ENCODE data around the gene GRB7.
"Not testable (repeated sequence)": the region's sequence is repeated elsewhere in the genome, so short reads cannot be mapped to it uniquely, and the experiment has no call there.

Gene GRB7

GRCh38 chr17:39703913-39704312 lies 33.8 kb upstream of the GRB7 start:
- peaks cover 49% of the 10 kb centered on the region for H3K4me1 Mint-ChIP-seq
- H3K27me3 Mint-ChIP-seq = peaks cover 30% of the 10 kb centered on the region
- no peak overlapping the region for H3K4me3 Mint-ChIP-seq
- no peak overlapping the region for H3K27ac Mint-ChIP-seq
- H3K36me3 Mint-ChIP-seq = peaks cover 3% of the 10 kb centered on the region
- no peaks in the 10 kb centered on the region for H3K9me3 Mint-ChIP-seq
- no peak for ATAC-seq

GRCh38 chr17:39704821-39705551 lies 32.8 kb upstream of the GRB7 start:
- H3K4me1 Mint-ChIP-seq = peaks cover 51% of the 10 kb centered on the region
- H3K36me3 Mint-ChIP-seq = no peaks in the 10 kb centered on the region
- no peak for ATAC-seq
- H3K9me3 Mint-ChIP-seq = no peaks in the 10 kb centered on the region
- no peak overlapping the region for H3K27ac Mint-ChIP-seq
- no peak overlapping the region for H3K4me3 Mint-ChIP-seq
- peaks cover 19% of the 10 kb centered on the region for H3K27me3 Mint-ChIP-seq

- H3K36me3 Mint-ChIP-seq = no peaks in the 10 kb centered on the region
- H3K9me3 Mint-ChIP-seq = no peaks in the 10 kb centered on the region
- H3K4me3 Mint-ChIP-seq = no peak overlapping the region
- H3K4me1 Mint-ChIP-seq = peaks cover 43% of the 10 kb centered on the region
- no peak overlapping the region for H3K27ac Mint-ChIP-seq
- peaks cover 11% of the 10 kb centered on the region for H3K27me3 Mint-ChIP-seq
- no peak for ATAC-seq
These were observed 31.9 kb upstream of the GRB7 start for GRCh38 chr17:39705786-39706348.

- Mint-ChIP-seq H3K9me3 (no peaks in the 10 kb centered on the region), H3K27me3 (peaks cover 5% of the 10 kb centered on the region), H3K4me3 (no peak overlapping the region), H3K36me3 (no peaks in the 10 kb centered on the region), H3K27ac (no peak overlapping the region), H3K4me1 (peaks cover 38% of the 10 kb centered on the region)
- no peak for ATAC-seq
These were observed 31.4 kb upstream of the GRB7 start for GRCh38 chr17:39706383-39706782.

- Mint-ChIP-seq H3K27ac (peak overlapping the region; percentile 20), H3K4me3 (no peak overlapping the region), H3K9me3 (no peaks in the 10 kb centered on the region), H3K4me1 (peaks cover 37% of the 10 kb centered on the region), H3K36me3 (no peaks in the 10 kb centered on the region), H3K27me3 (no peaks in the 10 kb centered on the region)
- no peak for ATAC-seq
These were observed 30.8 kb upstream of the GRB7 start for GRCh38 chr17:39706921-39707337.

GRCh38 chr17:39709319-39709997 lies 28.3 kb upstream of the GRB7 start:
- no peaks in the 10 kb centered on the region for H3K9me3 Mint-ChIP-seq
- peaks cover 25% of the 10 kb centered on the region for H3K4me1 Mint-ChIP-seq
- H3K36me3 Mint-ChIP-seq = no peaks in the 10 kb centered on the region
- no peak for ATAC-seq
- peak overlapping the region; percentile 6 for H3K27ac Mint-ChIP-seq
- no peaks in the 10 kb centered on the region for H3K27me3 Mint-ChIP-seq
- H3K4me3 Mint-ChIP-seq = no peak overlapping the region

GRCh38 chr17:39709998-39710964 lies 27.5 kb upstream of the GRB7 start:
- no peaks in the 10 kb centered on the region for H3K36me3 Mint-ChIP-seq
- peaks cover 21% of the 10 kb centered on the region for H3K4me1 Mint-ChIP-seq
- no peaks in the 10 kb centered on the region for H3K9me3 Mint-ChIP-seq
- no peaks in the 10 kb centered on the region for H3K27me3 Mint-ChIP-seq
- H3K4me3 Mint-ChIP-seq = no peak overlapping the region
- ATAC-seq = no peak
- peak overlapping the region; percentile 6 for H3K27ac Mint-ChIP-seq

- H3K4me1 Mint-ChIP-seq = peaks cover 21% of the 10 kb centered on the region
- H3K4me3 Mint-ChIP-seq, H3K36me3 Mint-ChIP-seq, H3K27ac Mint-ChIP-seq, H3K27me3 Mint-ChIP-seq, ATAC-seq, H3K9me3 Mint-ChIP-seq: not testable (repeated sequence)
These were observed 26.7 kb upstream of the GRB7 start for GRCh38 chr17:39711071-39711470.

- Mint-ChIP-seq H3K4me1 (peaks cover 17% of the 10 kb centered on the region), H3K9me3 (no peaks in the 10 kb centered on the region), H3K4me3 (no peak overlapping the region), H3K27me3 (no peaks in the 10 kb centered on the region), H3K36me3 (no peaks in the 10 kb centered on the region), H3K27ac (no peak overlapping the region)
- ATAC-seq = no peak
These were observed 25.9 kb upstream of the GRB7 start for GRCh38 chr17:39711851-39712250.

- no peak for ATAC-seq
- no peak overlapping the region for H3K27ac Mint-ChIP-seq
- H3K4me3 Mint-ChIP-seq = no peak overlapping the region
- H3K4me1 Mint-ChIP-seq = peaks cover 6% of the 10 kb centered on the region
- no peaks in the 10 kb centered on the region for H3K9me3 Mint-ChIP-seq
- H3K36me3 Mint-ChIP-seq = no peaks in the 10 kb centered on the region
- H3K27me3 Mint-ChIP-seq = no peaks in the 10 kb centered on the region
These were observed 23.5 kb upstream of the GRB7 start for GRCh38 chr17:39714234-39714633.

- no peaks in the 10 kb centered on the region for H3K27me3 Mint-ChIP-seq
- H3K36me3 Mint-ChIP-seq = no peaks in the 10 kb centered on the region
- peaks cover 6% of the 10 kb centered on the region for H3K4me1 Mint-ChIP-seq
- no peak overlapping the region for H3K4me3 Mint-ChIP-seq
- no peak for ATAC-seq
- no peaks in the 10 kb centered on the region for H3K9me3 Mint-ChIP-seq
- no peak overlapping the region for H3K27ac Mint-ChIP-seq
These were observed 22.2 kb upstream of the GRB7 start for GRCh38 chr17:39715375-39716072.

GRCh38 chr17:39716073-39716818 lies 21.5 kb upstream of the GRB7 start:
- Mint-ChIP-seq H3K4me3 (no peak overlapping the region), H3K27me3 (no peaks in the 10 kb centered on the region), H3K9me3 (no peaks in the 10 kb centered on the region), H3K4me1 (peaks cover 6% of the 10 kb centered on the region), H3K36me3 (no peaks in the 10 kb centered on the region), H3K27ac (no peak overlapping the region)
- no peak for ATAC-seq

GRCh38 chr17:39716879-39717536 lies 20.7 kb upstream of the GRB7 start:
- ATAC-seq = no peak
- Mint-ChIP-seq H3K27ac (no peak overlapping the region), H3K36me3 (no peaks in the 10 kb centered on the region), H3K9me3 (no peaks in the 10 kb centered on the region), H3K4me1 (peaks cover 6% of the 10 kb centered on the region), H3K4me3 (no peak overlapping the region), H3K27me3 (no peaks in the 10 kb centered on the region)

GRCh38 chr17:39717660-39718059 lies 20.1 kb upstream of the GRB7 start:
- H3K27ac Mint-ChIP-seq = no peak overlapping the region

More at GRCh38 chr17:39717660-39718059, 20.1 kb upstream of the GRB7 start:
- Mint-ChIP-seq H3K36me3 (no peaks in the 10 kb centered on the region), H3K27me3 (no peaks in the 10 kb centered on the region), H3K9me3 (no peaks in the 10 kb centered on the region), H3K4me3 (no peak overlapping the region), H3K4me1 (peaks cover 6% of the 10 kb centered on the region)
- ATAC-seq = no peak
